SK-N-SH (cell line): Measurements from ENCODE around the gene INSRR. TPM values are rescaled to one million over a fixed set of nuclear protein-coding genes. Genes with fewer than 3 reads are reported as not detected.

Experiments used
- CTCF ChIA-PET: fragments of 300-600, 350-600 bp; formaldehyde crosslinking; extraction: SDS; loops from one replicate; lab custom pipeline; 2021; lab: Yijun Ruan, JAX
- POLR2A ChIA-PET: fragments of 350-600 bp; sonication (Branson Sonifier 250); formaldehyde crosslinking; extraction: SDS; loops from one replicate; lab custom pipeline; 2020; ENCODE audit warnings: antibody characterized with exemption, inconsistent platforms; lab: Yijun Ruan, JAX
- DNase-seq: peaks from one replicate; pipeline ENCODE4 v3.0.0; 2012
- H2AFZ ChIP-seq: fragments of 200-600 bp; sonication (generic); 2 replicates; pipeline ENCODE4 v1.8.1; 2016; ENCODE audit warnings: antibody characterized with exemption, mild to moderate bottlenecking, low read depth
- H3F3A ChIP-seq: fragments of 200-600 bp; sonication (generic); replicated peaks from 2 replicates; pipeline ENCODE3; 2016; ENCODE audit warnings: antibody characterized with exemption, mild to moderate bottlenecking; ENCODE audit not compliant: insufficient read depth
- H3K27ac ChIP-seq, 2 experiments: fragments of 200-500 bp in 1 of 2; fragments of 200-600 bp in 1 of 2; sonication (Bioruptor generic) in 1 of 2; sonication (generic), shearing (Covaris generic) in 1 of 2; 2 replicates each; pipeline versions ENCODE4 v1.5.1 to v1.6.1; 2014 to 2016; ENCODE audit warnings: low read depth in 2 of 2, inconsistent platforms in 1 of 2, low read length in 1 of 2, mild to moderate bottlenecking in 1 of 2, mixed read lengths in 1 of 2
- H3K27me3 ChIP-seq: fragments of 200-600 bp; sonication (generic), shearing (Covaris generic); 2 replicates; pipeline ENCODE4 v1.6.1; 2016; ENCODE audit warnings: mixed run types; ENCODE audit not compliant: insufficient read depth
- H3K36me3 ChIP-seq, 2 experiments: fragments of 200-500 bp in 1 of 2; fragments of 200-600 bp in 1 of 2; sonication (Bioruptor generic) in 1 of 2; sonication (generic) in 1 of 2; replicated peaks in 1 of 2; 2 replicates each; pipeline versions ENCODE3 to v1.5.1; 2014 to 2016; ENCODE audit warnings: low read length in 1 of 2, mild to moderate bottlenecking in 1 of 2; ENCODE audit not compliant: insufficient read depth in 2 of 2, control insufficient read depth in 1 of 2
- H3K4me1 ChIP-seq, 2 experiments: fragments of 200-500 bp in 1 of 2; fragments of 200-600 bp in 1 of 2; sonication (Bioruptor generic) in 1 of 2; sonication (generic), shearing (Covaris generic) in 1 of 2; 2 replicates each; pipeline versions ENCODE4 v1.5.1 to v1.6.1; 2014 to 2016; ENCODE audit warnings: low read depth in 1 of 2, low read length in 1 of 2, mixed run types in 1 of 2; ENCODE audit not compliant: insufficient read depth in 2 of 2, control insufficient read depth in 1 of 2
- H3K4me2 ChIP-seq: fragments of 200-600 bp; sonication (generic), shearing (Covaris generic); 2 replicates; pipeline ENCODE4 v1.6.1; 2017; ENCODE audit warnings: mixed run types
- H3K4me3 ChIP-seq, 2 experiments: fragments of 200-500 bp in 1 of 2; fragments of 200-600 bp in 1 of 2; sonication (Bioruptor generic) in 1 of 2; sonication (generic), shearing (Covaris generic) in 1 of 2; 2 replicates each; pipeline versions ENCODE4 v1.5.1 to v1.8.1; 2014 to 2016; ENCODE audit warnings: low read depth in 2 of 2, inconsistent platforms in 1 of 2, low read length in 1 of 2, mild to moderate bottlenecking in 1 of 2, mixed read lengths in 1 of 2, moderate library complexity in 1 of 2
- H3K79me2 ChIP-seq: fragments of 200-600 bp; sonication (generic); 2 replicates; pipeline ENCODE4 v1.8.1; 2017; ENCODE audit warnings: mild to moderate bottlenecking; ENCODE audit not compliant: insufficient read depth
- H3K9ac ChIP-seq: fragments of 200-600 bp; sonication (generic); 2 replicates; pipeline ENCODE4 v1.6.1; 2017; ENCODE audit warnings: mixed run types
- H3K9me2 ChIP-seq: fragments of 200-600 bp; sonication (generic); 2 replicates; pipeline ENCODE4 v1.6.1; 2017; ENCODE audit warnings: mixed run types
- H3K9me3 ChIP-seq: fragments of 200-600 bp; sonication (generic); 2 replicates; pipeline ENCODE4 v1.6.1; 2017; ENCODE audit warnings: mixed run types, mild to moderate bottlenecking, moderate library complexity
- H4K20me1 ChIP-seq: fragments of 200-600 bp; sonication (generic); 2 replicates; pipeline ENCODE4 v1.6.1; 2017; ENCODE audit warnings: mild to moderate bottlenecking, mixed run types; ENCODE audit not compliant: insufficient read depth
- CTCF ChIP-seq: fragments of 200-600 bp; sonication (generic); IDR thresholded peaks from 2 replicates; pipeline ENCODE4 v1.6.1; 2017; ENCODE audit warnings: antibody characterized with exemption, mild to moderate bottlenecking, moderate library complexity
- ELF1 ChIP-seq: IDR thresholded peaks from 2 replicates; pipeline ENCODE4 v1.4.0; 2012
- EP300 ChIP-seq, 2 experiments: IDR thresholded peaks; 2 replicates each; pipeline versions ENCODE4 v1.4.0 to v1.6.1; 2012; ENCODE audit warnings: borderline replicate concordance in 1 of 2, low read depth in 1 of 2, low read length in 1 of 2
- EZH2phosphoT487 ChIP-seq: fragments of 200-600 bp; sonication (generic); IDR thresholded peaks from 2 replicates; pipeline ENCODE4 v1.6.1; 2017; ENCODE audit warnings: low read depth, mixed run types, mild to moderate bottlenecking, antibody characterized with exemption, moderate library complexity, borderline replicate concordance
- FOSL2 ChIP-seq: IDR thresholded peaks from 2 replicates; pipeline ENCODE4 v1.4.0; 2012; ENCODE audit warnings: low read depth, mild to moderate bottlenecking, moderate library complexity, borderline replicate concordance
- FOXM1 ChIP-seq: IDR thresholded peaks from 2 replicates; pipeline ENCODE4 v1.4.0; 2012; ENCODE audit warnings: low read depth, mild to moderate bottlenecking
- JUND ChIP-seq: IDR thresholded peaks from 2 replicates; pipeline ENCODE4 v1.4.0; 2012
- POLR2AphosphoS5 ChIP-seq: IDR thresholded peaks from 2 replicates; pipeline ENCODE4 v1.6.1; 2012; ENCODE audit warnings: low read depth, low read length
- RCOR1 ChIP-seq: fragments of 150-350 bp; IDR thresholded peaks from 2 replicates; pipeline ENCODE4 v1.6.1; 2017; ENCODE audit warnings: antibody characterized with exemption, low read length
- REST ChIP-seq: IDR thresholded peaks from 2 replicates; pipeline ENCODE4 v1.6.1; 2012; ENCODE audit warnings: mild to moderate bottlenecking, low read depth, low read length, moderate library complexity
- RFX5 ChIP-seq: IDR thresholded peaks from 2 replicates; pipeline ENCODE4 v1.6.1; 2012; ENCODE audit warnings: mild to moderate bottlenecking, improper control_type of control experiment, low read length
- RXRA ChIP-seq: IDR thresholded peaks from 2 replicates; pipeline ENCODE4 v1.4.0; 2012; ENCODE audit warnings: low read depth, mild to moderate bottlenecking, borderline replicate concordance
- SMC3 ChIP-seq: IDR thresholded peaks from 2 replicates; pipeline ENCODE4 v1.6.1; 2012; ENCODE audit warnings: low read depth, low read length, improper control_type of control experiment
- TCF12 ChIP-seq: IDR thresholded peaks from 2 replicates; pipeline ENCODE4 v1.4.0; 2012
- TEAD4 ChIP-seq: IDR thresholded peaks from 2 replicates; pipeline ENCODE4 v1.4.0; 2012; ENCODE audit warnings: mild to moderate bottlenecking, borderline replicate concordance; ENCODE audit not compliant: insufficient read depth
- ZBTB33 ChIP-seq: IDR thresholded peaks from 2 replicates; pipeline ENCODE4 v1.4.0; 2012; ENCODE audit warnings: low read depth, borderline replicate concordance
- WGBS: methylation state at CpG from one replicate; pipeline ENCODE4 v1.1.6; 2017; ENCODE audit warnings: low lambda C conversion rate; 5-methylcytosine and 5-hydroxymethylcytosine counted together
- polyA plus RNA-seq, 3 experiments: library from polyadenylated mRNA; depleted of rRNA; stranded (reverse); fragments of >200 nt; gene quantifications; 2 replicates each; pipeline ENCODE4 v1.2.3, GENCODE V29; 2012
- TF ChIP-seq, protein P1 (sequence below): IDR thresholded peaks from 2 replicates; pipeline ENCODE4 v1.4.0; 2012; ENCODE audit warnings: low read depth, borderline replicate concordance
- TF ChIP-seq, protein P2 (sequence below): fragments of 150-350 bp; IDR thresholded peaks from 2 replicates; pipeline ENCODE4 v1.6.1; 2016; ENCODE audit warnings: mild to moderate bottlenecking, low read depth, low read length

The INSRR gene
- polyA plus RNA-seq, 1 of the 3 experiments (the other 2 are of a cell fraction), result 0.20 TPM

DNA sequence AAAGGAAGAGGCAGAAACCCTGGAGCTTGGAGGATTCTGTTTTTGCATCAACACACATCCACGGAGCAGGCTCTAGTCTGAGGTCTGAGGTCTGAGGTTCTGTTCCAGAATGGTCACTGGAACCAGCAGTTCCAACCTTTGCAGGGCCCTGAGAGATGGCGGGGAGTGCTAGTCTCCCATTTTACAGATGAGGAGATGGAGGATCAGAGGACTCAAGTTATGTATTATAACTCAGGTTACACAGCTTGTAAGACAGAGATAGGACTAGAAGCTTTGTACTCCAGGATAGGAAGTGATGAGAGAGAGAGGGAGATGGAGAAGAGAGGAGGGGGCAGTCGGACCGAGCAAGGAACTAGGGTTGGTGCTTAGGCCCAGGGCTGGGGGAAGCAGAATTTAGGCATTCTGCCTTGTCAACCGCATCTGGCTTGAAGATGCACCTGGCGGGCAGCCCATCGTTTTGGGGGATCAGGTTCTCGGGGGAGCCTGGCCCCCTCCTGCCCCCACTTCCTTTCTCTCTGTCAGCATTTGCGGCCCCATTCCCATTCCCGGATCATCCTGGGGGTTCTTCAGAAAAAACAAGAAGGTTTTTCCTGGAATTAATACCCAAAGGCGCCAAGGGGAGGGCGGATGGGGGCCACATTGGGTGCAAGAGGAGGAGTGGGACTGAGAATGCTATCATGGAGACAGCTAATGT lies 40.2 kb upstream of the INSRR start:
- no peaks in the 10 kb centered on the region for H3K36me3 ChIP-seq
- no peak overlapping the region for H2AFZ ChIP-seq
- ChIA-PET POLR2A (no interaction called here), CTCF (interaction anchor here (1.0 to 9.4 kb wide), 10 partner anchors 8 to 240 kb away, joined by 3 to 110 read pairs (median 5); partner anchors contain the start of genes LRRC71, NTRK1 and PEAR1)
- no peak overlapping the region for H3K4me3 ChIP-seq
- H3F3A ChIP-seq, result peaks cover 24% of the 10 kb centered on the region
- peak overlapping the region; percentile 74; the same call in 1 of the 2 replicates for H3K9ac ChIP-seq
- WGBS, result 93% methylated on average over 12 of the region's 12 CpGs
- peak overlapping the region in 1 of 2 experiments; percentile 87; a peak in 2 of 4 replicates for H3K27ac ChIP-seq
- no peaks in the 10 kb centered on the region for H3K9me2 ChIP-seq
- H3K79me2 ChIP-seq, result no peaks in the 10 kb centered on the region
- no peaks in the 10 kb centered on the region for H3K27me3 ChIP-seq
- DNase-seq, result no peak
- TF ChIP-seq FOSL2 (no peak), FOXM1 (no peak), TCF12 (no peak), EP300 (IDR thresholded peaks at IDR 0.05; ENCODE audit: borderline replicate concordance in 1 of 2, low read depth in 1 of 2, low read length in 1 of 2) (no peak), RXRA (no peak), RFX5 (no peak), POLR2AphosphoS5 (no peak), REST (no peak), ELF1 (no peak), RCOR1 (no peak), TEAD4 (no peak), EZH2phosphoT487 (no peak), JUND (no peak), SMC3 (no peak), ZBTB33 (no peak), CTCF (no peak)
- TF ChIP-seq, protein P1, sequence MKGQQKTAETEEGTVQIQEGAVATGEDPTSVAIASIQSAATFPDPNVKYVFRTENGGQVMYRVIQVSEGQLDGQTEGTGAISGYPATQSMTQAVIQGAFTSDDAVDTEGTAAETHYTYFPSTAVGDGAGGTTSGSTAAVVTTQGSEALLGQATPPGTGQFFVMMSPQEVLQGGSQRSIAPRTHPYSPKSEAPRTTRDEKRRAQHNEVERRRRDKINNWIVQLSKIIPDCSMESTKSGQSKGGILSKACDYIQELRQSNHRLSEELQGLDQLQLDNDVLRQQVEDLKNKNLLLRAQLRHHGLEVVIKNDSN, result no peak
- TF ChIP-seq, protein P2, sequence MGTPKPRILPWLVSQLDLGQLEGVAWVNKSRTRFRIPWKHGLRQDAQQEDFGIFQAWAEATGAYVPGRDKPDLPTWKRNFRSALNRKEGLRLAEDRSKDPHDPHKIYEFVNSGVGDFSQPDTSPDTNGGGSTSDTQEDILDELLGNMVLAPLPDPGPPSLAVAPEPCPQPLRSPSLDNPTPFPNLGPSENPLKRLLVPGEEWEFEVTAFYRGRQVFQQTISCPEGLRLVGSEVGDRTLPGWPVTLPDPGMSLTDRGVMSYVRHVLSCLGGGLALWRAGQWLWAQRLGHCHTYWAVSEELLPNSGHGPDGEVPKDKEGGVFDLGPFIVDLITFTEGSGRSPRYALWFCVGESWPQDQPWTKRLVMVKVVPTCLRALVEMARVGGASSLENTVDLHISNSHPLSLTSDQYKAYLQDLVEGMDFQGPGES, result no peak
- no peaks in the 10 kb centered on the region for H4K20me1 ChIP-seq
- H3K4me1 ChIP-seq, result peaks cover 40 to 66% of the 10 kb centered on the region in 2 experiments; a peak in 3 of 4 replicates
- no peaks in the 10 kb centered on the region for H3K9me3 ChIP-seq
- H3K4me2 ChIP-seq, result 0 out of 2 replicates have a peak overlapping the region, but pooled peaks have one; percentile 77
